Sigmoid colon (tissue), 4 donors: Measurements from ENCODE around the gene TMEM121B.

Experiments used
- CTCF ChIP-seq, 4 experiments: fragments of 450-650 bp in 3 of 4; fragments of 200-600 bp in 1 of 4; IDR thresholded peaks; one replicate each; pipeline ENCODE4 v1.5.1; 2016 to 2019; ENCODE audit warnings: antibody characterized with exemption in 4 of 4, mild to moderate bottlenecking in 3 of 4, moderate library complexity in 2 of 4
- EP300 ChIP-seq, 4 donors: sonication (generic); formaldehyde crosslinking; IDR thresholded peaks; one replicate each; pipeline ENCODE4 v1.6.1; 2017; ENCODE audit warnings: antibody characterized with exemption in 4 of 4
- POLR2A ChIP-seq, 2 donors: fragments of 450-650 bp; IDR thresholded peaks; one replicate each; pipeline ENCODE4 v1.6.1; 2016; ENCODE audit warnings: antibody characterized with exemption in 2 of 2, mild to moderate bottlenecking in 2 of 2, moderate library complexity in 2 of 2

GRCh38 chr22:17100621-17101020 lies 20.5 kb downstream of the TMEM121B start:
- TF ChIP-seq CTCF (IDR thresholded peaks at IDR 0.05) (no peak), POLR2A (IDR thresholded peaks at IDR 0.05) (no peak), EP300 (IDR thresholded peaks at IDR 0.05) (no peak)
